Occipital lobe (tissue), 2 donors: ENCODE data around the gene LHPP. TPM values are rescaled to one million over a fixed set of nuclear protein-coding genes. Genes with fewer than 3 reads are reported as not detected.

Experiments
- DNase-seq: peaks from one replicate; lab custom pipeline; 2025; lab: John Stamatoyannopoulos, UW
- total RNA-seq: library from RNA; depleted of rRNA; stranded (reverse); fragments of >200 nt; gene quantifications from one replicate; pipeline ENCODE4 v1.2.3, GENCODE V29; 2014

The LHPP gene
- total RNA-seq, 1 donor from 2014 or later, result 9.7 TPM

DNA sequence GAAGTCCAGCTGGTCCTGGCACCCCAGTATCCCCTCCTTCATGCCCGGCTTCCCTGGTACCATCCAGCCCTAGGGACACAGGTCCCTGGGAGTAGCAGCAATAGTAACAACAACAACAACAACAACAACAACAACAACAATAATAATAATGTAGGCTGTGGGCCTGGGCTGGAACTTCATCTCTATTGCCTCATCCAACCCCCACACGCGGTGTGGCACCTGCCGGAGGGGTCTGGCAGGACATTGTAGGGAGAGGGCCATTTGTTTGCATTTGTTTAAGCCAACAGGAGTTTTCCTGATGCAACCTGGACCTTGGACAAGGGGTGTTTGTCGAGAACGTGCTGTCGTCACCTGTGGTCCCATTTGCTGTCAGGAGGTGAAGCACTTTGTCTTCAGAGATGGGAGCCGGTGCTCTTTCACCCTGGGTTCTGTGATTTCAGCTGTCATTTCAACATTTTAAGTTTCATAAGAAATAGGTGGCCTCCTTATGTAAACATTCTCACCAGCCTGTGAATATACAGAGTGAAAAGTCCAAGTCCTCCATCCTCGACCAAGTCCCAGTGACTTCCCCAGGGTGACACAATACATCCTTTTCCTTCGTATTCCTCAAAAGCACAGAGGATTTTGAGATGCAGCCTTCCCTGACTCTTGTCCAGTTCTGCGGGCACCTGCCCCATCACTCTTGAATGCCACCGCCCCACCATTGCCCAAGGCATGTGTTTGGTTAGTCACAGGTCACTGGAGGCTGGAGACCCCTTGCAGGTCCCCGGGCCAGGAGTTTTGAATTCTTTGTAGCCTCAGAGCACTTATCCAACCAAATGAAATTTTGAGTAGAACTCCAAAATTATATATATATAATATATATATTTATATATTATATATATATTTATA, 9.2 kb downstream of the LHPP start:
- no peak for DNase-seq

DNA sequence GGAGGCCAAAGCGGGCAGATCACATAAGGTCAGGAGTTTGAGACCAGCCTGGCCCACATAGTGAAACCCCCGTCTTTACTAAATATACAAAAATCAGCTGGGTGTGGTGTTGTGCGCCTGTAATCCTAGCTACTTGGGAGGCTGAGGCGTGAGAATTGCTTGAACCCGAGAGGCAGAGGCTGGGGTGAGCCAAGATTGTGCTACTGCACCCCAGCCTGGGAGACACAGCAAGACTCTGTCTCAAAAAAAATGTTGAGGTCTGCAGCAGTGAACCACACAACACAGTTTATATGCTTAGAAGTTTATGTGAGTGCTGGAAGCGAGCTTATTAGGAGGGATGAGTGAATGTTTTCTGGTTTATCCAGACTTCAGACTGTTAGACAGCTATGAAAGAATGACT, 10.4 kb downstream of the LHPP start:
- no peak for DNase-seq

DNA sequence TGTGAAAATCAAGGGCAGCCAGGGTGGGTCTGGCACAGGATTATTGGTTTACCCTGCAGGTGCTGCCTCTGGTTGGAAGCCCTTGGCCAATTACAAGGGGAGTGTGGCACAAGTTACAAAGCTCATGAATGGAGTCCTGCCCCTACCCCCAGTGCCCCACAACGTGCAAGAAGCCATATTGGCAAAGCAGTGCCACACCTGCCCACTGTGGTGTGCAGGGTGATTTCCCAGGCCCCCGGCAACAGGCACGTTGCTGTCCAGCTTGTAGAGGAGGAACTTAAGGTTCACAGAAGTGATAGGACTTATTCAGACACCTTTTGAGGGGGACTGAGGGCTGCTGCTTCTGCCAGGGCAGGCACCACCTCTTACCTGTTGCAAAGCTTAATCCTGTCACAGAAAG, 11.4 kb downstream of the LHPP start:
- DNase-seq, result no peak

DNA sequence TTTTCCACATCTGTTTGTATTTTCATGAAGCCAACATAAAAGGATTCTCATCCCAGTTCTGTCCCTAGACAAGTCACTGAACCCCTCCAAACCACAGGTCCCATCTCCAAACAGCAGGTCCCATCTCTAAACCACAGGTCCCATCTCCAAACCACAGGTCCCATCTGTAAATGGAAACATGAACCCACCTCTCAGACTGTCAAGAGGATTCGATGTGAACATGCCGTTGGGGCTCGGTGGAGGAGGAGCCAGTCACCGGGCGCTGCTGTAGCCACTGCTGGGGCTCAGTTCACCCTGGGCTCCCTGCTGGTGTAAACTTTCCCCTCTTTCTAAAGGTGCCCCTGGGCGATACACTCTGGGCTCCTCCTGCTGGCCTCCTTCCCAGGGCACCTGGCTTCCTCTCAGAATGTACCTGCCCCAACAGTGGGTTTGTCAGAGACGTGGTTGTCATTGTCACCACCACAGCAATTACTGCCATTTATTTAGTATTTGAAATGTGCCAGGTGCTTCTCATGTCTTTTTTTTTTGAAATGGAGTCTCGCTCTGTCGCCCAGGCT, 13.0 kb downstream of the LHPP start:
- DNase-seq, result no peak

DNA sequence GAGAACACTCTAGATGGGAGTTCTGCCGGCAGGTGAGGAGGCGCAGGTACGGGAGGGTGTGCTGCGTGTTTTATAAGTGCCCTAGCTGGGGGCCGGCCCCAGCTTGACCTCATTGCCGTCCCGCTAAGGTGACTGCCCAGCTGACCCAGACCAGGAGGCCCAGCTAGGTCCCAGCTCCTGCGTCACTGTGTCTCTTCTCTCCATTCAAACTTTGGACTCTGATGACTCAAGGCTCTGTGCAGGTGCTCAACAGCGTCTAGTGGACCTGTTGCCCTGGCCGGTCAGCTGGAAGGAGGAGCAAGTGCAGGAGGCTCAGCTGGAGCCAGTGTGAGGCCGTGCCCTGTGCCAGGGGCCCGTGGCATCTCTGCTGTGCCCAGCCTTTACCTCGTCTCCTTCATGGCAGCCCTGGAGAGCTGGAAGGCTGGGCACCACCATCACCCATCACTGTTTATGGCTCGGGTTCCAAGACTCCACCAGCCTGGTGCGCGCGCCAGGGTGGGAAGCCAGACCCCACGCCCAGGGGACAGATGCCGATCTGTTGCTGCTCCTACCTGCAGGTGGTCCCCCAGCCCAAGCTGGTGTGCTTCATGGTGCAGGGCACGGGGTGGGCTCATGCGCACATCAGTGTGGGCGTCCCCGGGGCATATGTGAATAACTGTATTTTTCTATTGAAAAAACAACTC, 14.6 kb downstream of the LHPP start:
- DNase-seq, result no peak

DNA sequence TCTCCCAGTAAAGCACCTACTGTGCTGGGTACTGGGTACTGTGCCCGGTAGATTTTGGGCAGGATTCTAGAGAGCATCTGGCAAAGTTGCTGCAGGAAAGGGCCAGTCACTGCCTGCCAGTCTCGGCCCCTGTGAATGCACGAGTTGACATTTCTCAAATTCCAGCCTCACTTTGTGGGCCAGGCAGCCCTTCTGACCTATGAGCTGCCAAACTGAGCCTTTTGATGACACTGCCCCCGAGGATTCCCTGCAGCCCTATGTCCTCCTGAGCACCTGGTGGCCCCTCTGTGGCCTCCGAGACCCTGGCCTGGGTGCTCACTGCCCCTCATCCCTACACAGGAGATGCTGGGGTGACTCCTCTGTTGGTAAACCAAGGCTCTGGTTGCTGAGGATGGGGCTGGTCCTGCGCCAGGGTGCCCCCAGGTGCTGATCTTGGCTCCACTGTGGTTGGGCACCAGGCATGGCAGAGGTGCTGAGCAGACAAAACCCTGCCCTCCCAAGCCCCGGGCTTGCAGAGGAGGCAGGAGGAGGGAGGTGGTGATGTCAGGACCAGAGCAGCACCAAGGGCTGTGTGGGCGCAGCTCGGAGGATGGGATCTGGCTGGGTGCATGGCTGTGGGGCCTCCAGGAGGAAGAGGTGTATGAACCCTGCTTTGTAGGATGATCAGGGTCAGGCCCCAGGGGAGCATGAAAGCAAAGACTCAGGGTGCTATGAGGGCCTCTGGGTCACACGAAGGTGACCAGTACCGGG, 16.2 kb downstream of the LHPP start:
- DNase-seq, result no peak

DNA sequence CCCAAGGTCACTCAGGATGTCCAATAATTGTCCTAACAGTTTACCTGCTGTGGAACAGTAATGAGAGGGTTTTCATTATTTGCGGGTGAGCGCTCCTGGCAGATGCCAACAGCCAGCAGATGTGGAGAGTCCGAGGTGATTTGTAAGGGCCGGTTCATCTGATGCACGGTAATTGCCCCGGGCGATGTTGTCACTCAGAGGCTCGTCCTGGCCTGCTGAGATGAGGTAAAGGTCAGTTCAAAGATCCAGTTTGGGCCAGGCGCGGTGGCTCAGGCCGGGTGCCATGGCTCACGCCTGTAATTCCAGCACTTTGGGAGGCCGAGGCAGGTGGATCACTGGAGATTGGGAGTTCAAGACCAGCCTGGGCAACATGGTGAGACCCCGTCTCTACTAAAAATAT, 16.9 kb downstream of the LHPP start:
- no peak for DNase-seq

DNA sequence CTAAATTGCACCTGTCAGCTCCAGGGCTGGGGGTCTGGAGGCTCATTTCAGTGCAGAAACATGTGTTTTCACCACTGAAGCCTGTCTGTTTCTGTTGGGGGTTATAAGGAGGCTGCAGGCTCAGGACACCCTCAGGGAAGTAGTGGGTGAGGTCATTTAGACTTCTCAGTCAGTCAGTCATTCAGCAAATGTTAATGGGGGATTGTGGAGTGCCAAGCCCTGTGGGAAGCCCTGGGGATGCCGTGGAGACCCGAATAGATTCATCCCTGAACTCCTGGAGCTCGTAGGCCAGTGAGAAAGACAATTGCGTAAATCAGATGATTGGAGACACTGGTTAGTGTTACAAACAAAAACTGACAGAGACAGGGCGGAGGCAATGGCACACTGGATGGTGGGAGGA, 19.2 kb downstream of the LHPP start:
- no peak for DNase-seq

DNA sequence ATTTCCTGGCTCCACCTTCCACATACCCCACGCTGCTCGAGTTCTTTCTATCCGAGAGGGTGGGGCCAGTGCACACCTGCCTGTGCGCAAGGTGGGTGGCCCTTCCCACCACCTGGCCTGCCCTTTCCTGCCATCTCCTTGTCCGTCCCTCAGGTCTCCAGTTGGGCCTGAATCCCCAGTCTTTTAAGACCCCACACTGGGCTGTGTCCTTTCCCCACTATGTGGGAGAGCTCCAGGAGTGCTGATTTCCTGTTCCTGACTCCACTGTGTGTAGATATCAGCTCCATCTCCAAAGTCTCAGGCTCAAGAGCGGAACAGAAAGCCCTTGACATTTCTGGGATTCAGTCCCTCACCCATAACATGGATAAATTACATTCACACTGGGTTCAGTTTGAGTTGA, 20.1 kb downstream of the LHPP start:
- no peak for DNase-seq

DNA sequence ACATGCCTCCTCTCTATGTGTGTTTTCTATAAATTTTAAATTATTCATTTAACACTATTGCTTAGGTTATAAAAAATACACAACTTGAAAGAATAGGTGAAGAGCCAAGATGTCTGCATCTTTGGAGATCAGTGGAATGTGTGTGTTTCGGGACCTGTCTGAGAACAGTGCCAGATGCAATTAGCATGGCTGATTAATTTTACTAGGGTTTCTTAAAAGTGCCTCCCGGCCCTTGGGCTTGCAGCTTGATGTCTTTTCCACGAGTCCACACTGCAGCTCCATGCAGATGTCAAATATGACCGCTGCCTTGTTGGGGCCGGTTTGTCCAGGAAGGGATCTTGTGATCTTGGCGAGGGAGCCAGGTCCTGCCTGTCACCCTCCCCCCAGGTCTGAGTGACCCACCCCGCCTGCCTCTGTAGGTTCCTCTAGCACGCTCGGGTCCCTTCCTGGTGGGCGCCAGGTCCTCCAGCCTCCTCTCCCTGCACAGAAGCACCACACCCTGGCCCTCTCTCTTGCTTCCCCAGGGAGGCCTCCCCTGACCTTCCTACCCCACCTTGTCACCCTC, 20.7 kb downstream of the LHPP start:
- DNase-seq, result no peak

DNA sequence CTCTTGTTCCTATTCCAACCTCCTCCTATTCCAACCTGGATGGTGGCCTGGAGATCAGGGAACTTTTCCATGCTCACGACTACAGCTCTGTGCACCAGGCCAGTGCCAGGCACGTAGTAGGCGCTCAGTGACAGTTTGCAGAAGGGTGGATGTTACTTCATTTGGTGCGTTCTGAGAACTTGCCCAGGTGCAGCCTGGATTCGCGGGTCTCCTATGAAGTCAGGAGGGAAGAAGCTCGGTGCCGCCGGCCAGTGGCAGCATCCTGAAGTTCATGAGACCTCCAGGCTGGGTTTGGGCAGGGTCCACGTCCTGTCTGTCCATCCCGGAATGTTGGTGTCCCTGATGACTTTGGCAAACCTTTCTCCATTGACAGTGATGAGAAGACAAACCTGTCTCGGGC, 21.3 kb downstream of the LHPP start:
- no peak for DNase-seq

DNA sequence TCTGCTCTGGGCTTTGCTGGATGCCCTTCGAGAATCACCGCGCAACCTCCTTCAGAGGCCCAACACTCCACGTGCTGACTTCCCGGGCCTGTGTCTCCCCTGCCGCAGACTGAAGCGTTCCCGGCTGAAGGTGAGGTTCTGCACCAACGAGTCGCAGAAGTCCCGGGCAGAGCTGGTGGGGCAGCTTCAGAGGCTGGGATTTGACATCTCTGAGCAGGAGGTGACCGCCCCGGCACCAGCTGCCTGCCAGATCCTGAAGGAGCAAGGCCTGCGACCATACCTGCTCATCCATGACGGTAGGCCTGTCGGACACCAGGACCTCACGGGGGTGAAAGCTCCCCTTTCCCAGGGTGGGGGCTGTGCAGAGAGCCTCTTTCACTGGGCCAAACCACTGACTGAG, 22.4 kb downstream of the LHPP start:
- DNase-seq, result no peak

DNA sequence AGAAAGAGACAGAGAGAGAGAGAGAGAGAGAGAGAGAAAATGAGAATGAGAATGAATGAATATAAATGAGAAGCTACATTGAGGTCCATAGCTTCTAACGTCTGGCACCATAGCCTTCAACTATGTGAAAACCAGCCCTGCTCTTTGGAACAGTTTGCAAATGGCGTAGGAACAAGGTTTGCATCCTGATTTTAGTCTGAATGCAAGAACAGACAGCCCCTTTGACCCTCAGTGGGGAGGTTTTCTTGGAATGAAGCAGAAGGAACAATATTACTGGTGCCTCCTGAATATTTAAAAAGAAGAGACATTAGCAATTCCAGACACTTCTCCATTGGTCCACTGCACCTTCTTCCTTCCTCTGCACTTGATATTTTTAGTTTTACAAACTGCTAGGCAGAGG, 23.0 kb downstream of the LHPP start:
- no peak for DNase-seq

DNA sequence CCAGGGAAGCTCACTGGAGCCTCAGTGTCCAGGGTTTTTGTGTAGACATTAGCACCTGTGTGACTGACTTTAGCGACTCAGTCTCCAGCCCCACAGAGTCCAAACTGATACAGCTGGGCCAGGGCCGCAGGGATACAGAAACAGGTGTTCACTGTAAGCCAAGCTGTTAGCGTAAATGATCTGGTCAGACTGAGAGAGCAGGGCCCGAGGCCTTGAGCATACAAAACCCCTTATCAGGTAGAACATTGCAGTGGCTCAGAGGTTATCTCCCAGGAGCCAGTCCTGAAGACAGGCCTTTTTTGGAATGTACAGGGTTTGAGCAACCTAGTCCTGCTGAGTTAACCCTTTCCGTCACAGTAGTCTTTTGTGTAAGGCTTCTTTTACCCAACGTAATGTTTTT, 25.0 kb downstream of the LHPP start:
- no peak for DNase-seq

DNA sequence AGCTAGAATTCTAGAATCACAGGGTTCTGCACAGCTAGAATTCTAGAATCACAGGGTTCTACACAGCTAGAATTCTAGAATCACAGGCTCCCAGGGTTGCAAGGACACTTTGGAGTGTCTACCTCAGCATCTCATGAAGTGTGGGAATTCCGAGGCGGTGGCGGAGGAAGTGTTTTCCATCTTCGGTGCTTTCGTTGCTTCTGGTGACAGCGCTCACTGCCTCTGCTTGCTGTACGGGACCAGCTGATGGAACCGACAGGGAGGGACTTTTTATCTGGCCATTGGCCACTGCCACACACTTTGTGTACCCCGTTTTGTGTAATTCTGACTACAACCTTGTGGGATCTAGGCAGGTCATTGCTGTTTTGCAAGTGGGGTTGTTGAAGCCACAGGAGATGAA, 29.5 kb downstream of the LHPP start:
- DNase-seq, result no peak

DNA sequence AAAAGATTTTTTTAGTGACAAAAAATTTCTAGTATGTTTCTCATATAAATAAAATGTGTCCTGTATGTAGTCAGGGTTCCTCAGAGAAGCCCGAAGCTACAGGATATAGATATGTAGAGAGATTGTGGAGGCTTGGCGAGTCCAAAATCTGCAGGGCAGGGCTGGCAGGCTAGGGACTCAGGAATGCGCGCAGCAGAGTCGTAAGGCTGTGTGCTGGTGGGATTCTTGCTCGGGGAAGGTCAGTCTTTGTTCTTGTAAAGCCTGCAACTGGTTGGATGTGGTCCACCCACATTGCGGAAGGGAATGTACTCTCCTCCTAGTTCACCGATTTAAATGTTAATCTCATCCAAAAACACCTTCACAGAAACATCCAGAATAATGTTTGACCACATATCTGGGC, 30.6 kb downstream of the LHPP start:
- DNase-seq, result no peak

DNA sequence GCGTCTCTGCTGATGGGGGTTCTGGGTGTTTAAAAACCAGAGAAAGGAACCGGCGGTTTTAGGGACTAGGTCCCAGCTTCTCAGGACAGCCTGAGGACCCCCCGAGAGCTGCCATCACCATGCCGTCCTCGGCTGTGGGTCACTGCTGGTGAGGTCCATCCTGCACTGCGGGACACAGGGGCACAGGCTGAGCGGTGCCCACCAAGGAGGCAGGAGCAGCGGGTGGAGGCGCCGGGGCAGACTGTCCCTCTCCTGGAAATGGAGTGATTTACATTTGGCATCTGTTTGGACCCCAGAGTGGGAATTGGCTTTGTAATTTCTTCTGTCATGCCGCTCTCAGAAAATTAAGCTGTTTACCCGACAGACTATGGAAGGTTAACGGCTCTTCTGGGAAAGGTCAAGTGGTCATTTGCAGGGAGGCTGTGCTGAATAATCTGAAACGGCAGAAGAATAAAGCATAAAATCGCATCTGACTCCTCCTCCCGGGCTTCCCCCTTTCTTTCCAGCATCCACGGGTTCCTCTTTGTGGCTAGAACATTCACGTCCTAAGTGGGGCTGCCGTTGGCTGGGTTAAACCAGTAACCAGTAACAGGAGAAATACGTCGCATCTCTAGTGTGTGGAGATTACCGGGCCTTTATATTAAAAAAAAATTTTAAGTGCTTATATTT, 31.7 kb downstream of the LHPP start:
- no peak for DNase-seq

DNA sequence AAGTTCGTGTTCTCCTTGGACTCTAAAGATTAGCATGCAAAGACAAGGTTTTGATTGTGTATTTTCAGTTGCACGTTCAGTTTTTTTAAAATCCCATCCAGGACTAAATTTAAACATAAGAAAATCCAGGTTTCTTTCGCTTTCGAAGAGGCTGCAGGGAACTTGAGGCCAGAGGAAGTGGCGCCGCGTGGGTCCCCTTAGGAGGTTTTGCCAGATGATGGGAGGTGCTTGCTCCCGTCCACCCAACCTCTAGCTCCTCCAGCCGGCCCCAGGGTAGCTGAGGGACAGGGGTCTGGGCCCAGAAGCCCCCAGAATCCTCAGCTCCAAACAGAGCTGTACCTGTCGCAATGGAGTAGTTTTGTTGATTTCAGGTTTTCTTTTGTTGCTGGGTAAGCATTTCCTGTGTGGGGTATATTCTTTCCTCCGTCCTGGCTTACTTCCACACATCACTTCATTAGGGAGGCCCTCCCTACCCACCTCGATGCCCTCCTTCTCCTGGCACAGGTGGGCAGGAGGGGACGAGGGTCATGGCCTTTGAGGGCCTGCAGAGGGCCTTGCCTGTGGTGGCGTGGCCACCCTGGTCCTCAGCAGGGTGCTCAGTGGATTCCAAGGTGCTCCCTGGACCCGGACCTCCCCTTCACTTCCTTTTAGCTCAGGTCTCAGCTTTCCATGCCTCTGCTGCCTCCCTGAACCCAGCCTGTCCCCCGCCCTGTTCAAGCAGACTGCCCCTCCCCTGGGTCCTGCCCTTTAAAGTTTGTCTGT, 32.6 kb downstream of the LHPP start:
- DNase-seq, result no peak

DNA sequence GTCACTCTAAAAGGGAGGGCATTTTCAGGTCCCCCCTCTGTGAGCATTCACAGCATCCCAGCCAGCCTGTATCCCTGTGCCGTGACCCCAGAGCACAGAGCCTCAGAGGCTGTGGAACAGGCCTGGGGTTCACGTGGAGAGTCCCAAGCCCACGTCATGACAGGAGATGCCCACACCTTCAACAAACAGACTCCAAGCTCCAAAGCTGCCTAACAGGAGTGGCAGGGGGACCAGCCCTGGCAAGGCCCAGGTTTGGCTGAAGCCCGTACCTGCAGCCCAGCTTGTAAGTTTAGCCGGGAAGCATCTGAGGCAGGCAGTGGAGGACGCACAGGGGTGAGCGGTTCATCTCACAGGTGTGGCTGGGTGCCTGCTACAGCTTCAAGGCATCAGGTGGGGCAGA, 33.5 kb downstream of the LHPP start:
- no peak for DNase-seq

DNA sequence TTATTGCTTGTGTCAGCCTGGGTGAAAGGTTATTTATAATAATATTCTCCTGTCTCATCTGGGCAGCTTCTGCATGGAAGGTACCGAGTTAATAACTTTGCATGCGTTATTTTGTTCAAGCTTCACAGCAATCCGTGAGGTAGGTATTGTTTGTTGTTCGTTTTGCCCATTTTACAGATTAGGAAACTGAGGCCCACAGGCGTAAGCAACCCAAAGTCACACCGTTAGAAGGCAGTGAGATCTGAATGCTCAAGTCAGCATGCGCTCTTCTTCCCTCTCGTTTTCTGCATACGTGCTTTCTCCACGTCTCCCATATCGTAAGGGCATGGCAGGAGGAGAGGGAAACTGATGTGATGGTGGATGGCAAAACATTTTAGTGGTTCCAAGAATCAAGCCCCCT, 34.1 kb downstream of the LHPP start:
- no peak for DNase-seq
